GM08714 (cell line): ENCODE measurements around the gene RAPGEF6.
A peak's percentile ranks its signal among the peaks of the same experiment; 100 is the strongest.
"Not testable (repeated sequence)": the region's sequence is repeated elsewhere in the genome, so short reads cannot be mapped to it uniquely, and the experiment has no call there.

ENCODE experiments used
- H3K4me3 ChIP-seq: fragments of 200-500 bp; sonication (Bioruptor generic); 2 replicates; pipeline ENCODE4 v1.5.1; 2014; ENCODE audit warnings: mild to moderate bottlenecking, low read length, inconsistent platforms
- ZNF274 ChIP-seq: IDR thresholded peaks from 2 replicates; pipeline ENCODE4 v1.6.1; 2012; ENCODE audit warnings: mild to moderate bottlenecking, low read depth, low read length

RAPGEF6 gene

DNA sequence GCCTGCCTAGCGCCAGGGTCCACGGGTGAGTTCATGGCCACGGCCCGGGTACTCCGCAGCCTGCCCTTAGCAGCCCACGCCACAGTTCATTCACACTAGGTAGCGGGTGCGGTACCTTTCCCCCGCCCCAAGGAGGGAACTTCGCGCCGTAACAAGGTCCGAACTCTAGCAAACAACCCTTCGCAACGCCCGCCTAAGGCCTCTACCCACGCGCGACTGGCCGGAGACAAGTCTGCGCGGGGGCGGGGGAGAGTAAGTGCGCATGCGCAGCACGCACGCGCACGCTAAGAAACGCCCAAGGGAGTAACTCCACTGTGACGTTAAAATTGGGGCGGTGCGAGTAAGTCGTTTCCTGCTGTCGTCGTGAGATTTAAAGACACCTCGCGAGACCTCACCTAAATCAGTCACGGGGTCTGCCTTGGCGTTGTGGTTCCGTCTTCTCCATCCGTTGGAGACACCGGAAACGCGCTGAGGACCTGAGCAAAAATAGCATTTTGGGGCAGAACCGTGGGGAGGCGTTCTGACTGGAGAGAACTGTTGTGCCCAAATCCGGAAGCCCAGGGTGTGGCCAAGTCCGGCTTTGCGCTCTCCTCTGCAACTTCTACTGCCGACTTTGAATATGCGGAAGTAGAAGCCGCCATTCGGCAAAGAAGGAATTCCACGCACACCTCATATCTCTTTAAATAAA, at the start of gene RAPGEF6:
Gene RAPGEF6, minus strand, starts transcription at position 234 of the 688 bp plus-strand sequence. Its CDS starts 199 bp downstream, at position 35.
- peak within 1 kb of the TSS; percentile 96 for H3K4me3 ChIP-seq
- no peak for TF ChIP-seq ZNF274

- no peak for TF ChIP-seq ZNF274
- no peak overlapping the region for H3K4me3 ChIP-seq
Observed at GRCh38 chr5:131684595-131684994, 49.6 kb upstream of the RAPGEF6 start.

GRCh38 chr5:131684051-131684450, 49.0 kb upstream of the RAPGEF6 start:
- no peak for TF ChIP-seq ZNF274

GRCh38 chr5:131682826-131683225, 47.8 kb upstream of the RAPGEF6 start:
- TF ChIP-seq ZNF274: no peak
- H3K4me3 ChIP-seq: no peak overlapping the region

More at GRCh38 chr5:131684051-131684450, 49.0 kb upstream of the RAPGEF6 start:
- no peak overlapping the region for H3K4me3 ChIP-seq

GRCh38 chr5:131682175-131682574, 47.1 kb upstream of the RAPGEF6 start:
- no peak for TF ChIP-seq ZNF274
- no peak overlapping the region for H3K4me3 ChIP-seq

DNA sequence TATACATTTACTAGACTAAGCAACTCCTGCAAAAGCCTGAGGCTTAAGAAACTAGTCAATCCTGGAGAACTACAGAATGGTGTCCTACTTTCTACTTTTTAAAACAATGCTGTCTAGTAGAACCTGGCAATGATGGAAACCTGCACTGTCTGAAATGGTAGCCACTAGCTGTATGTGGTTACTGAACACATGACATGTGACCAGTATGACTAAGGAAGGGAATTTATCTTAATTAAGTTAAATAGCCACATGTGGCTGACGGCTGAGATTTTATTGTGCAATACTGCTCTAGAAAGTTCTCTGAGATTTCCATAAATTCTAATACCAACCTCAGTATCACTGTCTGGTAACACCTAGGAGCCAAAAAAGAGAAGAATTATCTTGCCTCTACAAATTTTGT, 44.9 kb upstream of the RAPGEF6 start:
- no peak overlapping the region for H3K4me3 ChIP-seq
- TF ChIP-seq ZNF274: no peak

GRCh38 chr5:131678273-131678672, 43.2 kb upstream of the RAPGEF6 start:
- not testable (repeated sequence) for H3K4me3 ChIP-seq

- no peak overlapping the region for H3K4me3 ChIP-seq
- no peak for TF ChIP-seq ZNF274
Observed at GRCh38 chr5:131677115-131677514, 42.1 kb upstream of the RAPGEF6 start.

DNA sequence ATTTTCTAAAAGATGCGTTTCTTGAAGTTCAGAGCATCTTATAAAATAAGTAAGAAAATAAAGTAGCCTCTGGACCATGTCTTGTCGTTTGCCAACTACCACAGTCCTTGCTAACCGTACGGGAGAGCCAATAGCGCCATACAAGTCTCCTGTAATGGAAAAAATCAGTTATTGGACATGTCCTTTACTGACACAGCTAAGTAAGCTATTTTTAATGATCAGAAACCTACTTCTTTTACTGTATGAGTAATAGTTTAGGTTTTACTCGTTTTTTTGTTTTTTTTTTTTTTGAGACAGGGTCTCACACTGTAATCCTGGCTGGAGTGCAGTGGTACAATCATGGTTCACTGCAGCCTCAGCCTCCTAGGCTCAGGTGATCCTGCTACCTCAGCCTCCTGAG, 37.7 kb upstream of the RAPGEF6 start:
- H3K4me3 ChIP-seq: peak overlapping the region; percentile 12; the same call in 1 of the 2 replicates
- TF ChIP-seq ZNF274: no peak

- no peak overlapping the region for H3K4me3 ChIP-seq
- TF ChIP-seq ZNF274: no peak
Observed at GRCh38 chr5:131671994-131672655, 37.1 kb upstream of the RAPGEF6 start.

DNA sequence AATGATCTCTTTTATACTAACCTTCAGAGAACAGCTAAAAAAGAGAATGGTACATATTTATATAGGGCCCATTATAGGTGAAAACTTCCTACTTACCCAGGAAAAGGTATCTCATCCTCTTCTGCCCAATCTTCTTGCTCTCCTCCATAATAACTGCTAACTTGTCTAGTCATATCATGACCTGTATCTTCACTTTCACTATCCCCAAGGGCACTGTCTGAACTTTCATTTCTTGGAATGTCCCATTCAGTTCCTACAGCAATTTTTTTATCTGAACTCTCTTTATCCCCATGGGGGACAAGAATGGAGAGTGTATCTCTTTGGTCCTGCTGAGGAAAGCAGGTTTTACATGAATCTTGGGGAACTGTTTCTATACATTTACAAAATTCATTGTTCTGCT, 36.4 kb upstream of the RAPGEF6 start:
- TF ChIP-seq ZNF274: no peak
- H3K4me3 ChIP-seq: no peak overlapping the region

- no peak for TF ChIP-seq ZNF274
- no peak overlapping the region for H3K4me3 ChIP-seq
Observed at GRCh38 chr5:131664929-131665328, 29.9 kb upstream of the RAPGEF6 start.

DNA sequence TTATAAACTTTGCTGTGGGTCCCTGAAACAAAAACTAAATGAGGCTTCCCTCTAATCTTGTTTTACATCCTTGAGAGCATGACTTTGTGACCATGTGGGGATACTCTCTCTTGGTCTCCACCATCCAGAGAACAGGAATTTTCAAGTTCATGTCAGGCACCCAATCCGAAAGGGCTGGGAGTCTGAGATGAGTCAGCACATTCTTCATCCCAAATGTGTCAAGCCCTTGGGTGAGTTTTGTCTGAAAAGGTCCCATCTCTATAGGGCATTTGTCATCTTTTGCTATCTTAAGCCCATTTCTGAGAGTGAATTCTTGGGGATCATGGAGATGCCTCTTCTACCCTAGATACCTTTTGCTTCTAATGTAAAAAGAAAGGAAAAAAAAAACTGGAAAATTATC, 26.9 kb upstream of the RAPGEF6 start:
- no peak for TF ChIP-seq ZNF274

DNA sequence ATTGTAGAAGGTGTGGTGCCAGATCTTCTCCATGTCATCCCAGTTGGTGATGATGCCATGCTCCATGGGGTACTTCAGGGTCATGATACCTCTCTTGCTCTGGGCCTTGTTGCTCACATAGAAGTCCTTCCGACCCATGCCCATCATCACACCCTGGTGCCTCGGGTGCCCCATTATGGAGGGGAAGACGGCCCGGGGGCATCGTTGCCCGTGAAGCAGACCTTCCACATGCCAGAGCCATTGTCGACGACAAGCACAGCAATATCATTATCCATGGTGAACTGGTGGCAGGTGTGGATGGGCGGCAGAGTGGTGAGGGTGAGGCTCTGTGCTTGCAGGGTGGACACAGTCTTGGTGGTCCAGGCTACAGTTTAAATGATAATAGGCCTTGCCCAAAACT, 24.8 kb upstream of the RAPGEF6 start:
- no peak for TF ChIP-seq ZNF274
- H3K4me3 ChIP-seq: no peak overlapping the region

More for the DNA sequence above, 26.9 kb upstream of the RAPGEF6 start:
- H3K4me3 ChIP-seq: no peak overlapping the region

DNA sequence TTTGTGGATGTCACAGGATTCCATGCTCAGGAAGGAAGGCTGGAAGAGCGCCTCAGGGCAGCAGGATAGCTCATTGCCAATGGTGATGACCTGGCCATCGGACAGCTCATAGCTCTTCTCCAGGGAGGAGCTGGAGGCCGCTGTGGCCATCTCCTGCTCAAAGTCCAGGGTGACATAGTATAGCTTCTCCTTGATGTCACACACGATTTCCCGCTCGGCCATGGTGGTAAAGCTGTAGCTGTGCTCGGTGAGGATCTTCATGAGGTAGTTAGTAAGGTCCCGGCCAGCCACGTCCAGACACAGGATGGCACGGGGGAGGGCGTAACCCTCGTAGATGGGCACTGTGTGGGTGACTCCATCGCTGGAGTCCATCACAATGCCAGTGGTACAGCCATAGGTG, 24.3 kb upstream of the RAPGEF6 start:
- no peak overlapping the region for H3K4me3 ChIP-seq
- no peak for TF ChIP-seq ZNF274

DNA sequence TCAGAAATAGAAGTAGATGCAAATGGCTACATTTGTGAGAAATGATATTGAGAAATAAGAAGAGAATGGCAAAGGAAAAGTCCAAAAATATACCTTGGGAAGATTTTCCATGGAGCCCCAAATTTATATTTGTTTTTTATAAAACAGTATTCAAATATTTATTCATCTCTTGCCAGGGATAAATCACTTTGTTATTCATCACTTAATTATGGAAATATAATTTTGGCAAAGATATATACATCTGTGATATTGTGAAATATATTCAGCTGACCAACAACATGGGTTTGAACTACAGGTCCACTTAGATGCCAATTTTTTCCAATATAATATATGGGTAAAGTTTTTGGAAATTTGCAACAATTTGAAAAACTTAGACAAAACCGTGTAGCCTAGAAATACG, 19.7 kb upstream of the RAPGEF6 start:
- no peak for TF ChIP-seq ZNF274
- H3K4me3 ChIP-seq: no peak overlapping the region

DNA sequence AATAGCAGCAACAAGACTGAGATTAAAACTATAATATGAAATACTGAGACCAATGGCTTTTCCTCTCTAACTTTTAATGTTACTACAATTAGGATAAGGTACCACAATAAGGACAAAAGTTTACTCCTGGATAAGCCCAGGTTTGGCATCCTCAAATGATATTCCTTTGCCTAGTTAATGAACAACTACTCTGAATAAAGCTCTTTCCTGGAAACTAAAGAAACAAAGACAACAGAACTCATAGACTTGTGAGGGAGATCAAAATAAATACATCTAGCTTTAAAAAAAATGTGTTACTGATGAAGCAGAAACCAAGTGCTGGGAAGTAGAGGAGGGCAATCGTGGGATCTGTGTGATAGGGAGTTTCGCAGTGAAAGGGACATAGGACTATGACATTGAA, 19.3 kb upstream of the RAPGEF6 start:
- H3K4me3 ChIP-seq: no peak overlapping the region
- no peak for TF ChIP-seq ZNF274
